HG03378 (cell line): ENCODE data around the gene SELENOF.
"Not testable (repeated sequence)": the region's sequence is repeated elsewhere in the genome, so short reads cannot be mapped to it uniquely, and the experiment has no call there.

Experiments
- ATAC-seq: cut with Tn5 transposase; IDR thresholded peaks from one replicate; pipeline ENCODE4 v1.9.1; 2021; ENCODE audit warnings: mild to moderate bottlenecking, moderate library complexity; ENCODE audit not compliant: unreplicated experiment

SELENOF gene

GRCh38 chr1:86922445-86922844 lies 8.5 kb upstream of the SELENOF start:
- ATAC-seq, result no peak

- no peak for ATAC-seq
These were observed 2.8 kb upstream of the SELENOF start for GRCh38 chr1:86916752-86917151.

GRCh38 chr1:86915737-86916235 lies 1.9 kb upstream of the SELENOF start:
- no peak for ATAC-seq

GRCh38 chr1:86914998-86915736 lies 1.2 kb upstream of the SELENOF start:
- no peak for ATAC-seq

- no peak for ATAC-seq
These were observed 673 bp upstream of the SELENOF start, which contains the start of gene HS2ST1 for GRCh38 chr1:86914601-86914997. TSS of gene HS2ST1 (plus strand) at chr1:86914635.

- peak; percentile 28 for ATAC-seq
These were observed 479 bp downstream of the SELENOF start for GRCh38 chr1:86913399-86913895.

GRCh38 chr1:86912281-86912900 lies 1.5 kb downstream of the SELENOF start:
- no peak for ATAC-seq

- ATAC-seq, result no peak
These were observed 7.5 kb downstream of the SELENOF start for GRCh38 chr1:86906419-86906818.

GRCh38 chr1:86905875-86906274 lies 8.1 kb downstream of the SELENOF start:
- ATAC-seq, result no peak

- ATAC-seq, result not testable (repeated sequence)
These were observed 14.5 kb downstream of the SELENOF start for GRCh38 chr1:86899401-86899800.

- ATAC-seq, result no peak
These were observed 25.6 kb downstream of the SELENOF start for GRCh38 chr1:86888327-86888726.

GRCh38 chr1:86887479-86888162 lies 26.3 kb downstream of the SELENOF start:
- peak; percentile 54 for ATAC-seq

- ATAC-seq, result no peak
These were observed 38.2 kb downstream of the SELENOF start for GRCh38 chr1:86875722-86876121.

- no peak for ATAC-seq
These were observed 41.8 kb downstream of the SELENOF start for GRCh38 chr1:86872086-86872485.

- no peak for ATAC-seq
These were observed 42.9 kb downstream of the SELENOF start for GRCh38 chr1:86871001-86871400.

GRCh38 chr1:86868477-86868876 lies 45.4 kb downstream of the SELENOF start:
- no peak for ATAC-seq

- ATAC-seq, result not testable (repeated sequence)
These were observed 46.6 kb downstream of the SELENOF start for GRCh38 chr1:86867278-86867677.

GRCh38 chr1:86866665-86867064 lies 47.3 kb downstream of the SELENOF start:
- ATAC-seq, result peak; percentile 25

- peak; percentile 67 for ATAC-seq
These were observed 47.8 kb downstream of the SELENOF start for GRCh38 chr1:86865973-86866637.

- no peak for ATAC-seq
These were observed 51.0 kb downstream of the SELENOF start for GRCh38 chr1:86862920-86863319.

GRCh38 chr1:86861424-86861823 lies 52.5 kb downstream of the SELENOF start:
- no peak for ATAC-seq
